SK-N-SH (cell line): Measurements from ENCODE around the gene DYNC2LI1. TPM values are rescaled to one million over a fixed set of nuclear protein-coding genes. Genes with fewer than 3 reads are reported as not detected.

Source experiments
- CTCF ChIA-PET: fragments of 300-600, 350-600 bp; formaldehyde crosslinking; extraction: SDS; loops from one replicate; lab custom pipeline; 2021; lab: Yijun Ruan, JAX
- POLR2A ChIA-PET: fragments of 350-600 bp; sonication (Branson Sonifier 250); formaldehyde crosslinking; extraction: SDS; loops from one replicate; lab custom pipeline; 2020; ENCODE audit warnings: antibody characterized with exemption, inconsistent platforms; lab: Yijun Ruan, JAX
- DNase-seq: peaks from one replicate; pipeline ENCODE4 v3.0.0; 2012
- H2AFZ ChIP-seq: fragments of 200-600 bp; sonication (generic); 2 replicates; pipeline ENCODE4 v1.8.1; 2016; ENCODE audit warnings: antibody characterized with exemption, mild to moderate bottlenecking, low read depth
- H3F3A ChIP-seq: fragments of 200-600 bp; sonication (generic); replicated peaks from 2 replicates; pipeline ENCODE3; 2016; ENCODE audit warnings: antibody characterized with exemption, mild to moderate bottlenecking; ENCODE audit not compliant: insufficient read depth
- H3K27ac ChIP-seq, 2 experiments: fragments of 200-500 bp in 1 of 2; fragments of 200-600 bp in 1 of 2; sonication (Bioruptor generic) in 1 of 2; sonication (generic), shearing (Covaris generic) in 1 of 2; 2 replicates each; pipeline versions ENCODE4 v1.5.1 to v1.6.1; 2014 to 2016; ENCODE audit warnings: low read depth in 2 of 2, inconsistent platforms in 1 of 2, low read length in 1 of 2, mild to moderate bottlenecking in 1 of 2, mixed read lengths in 1 of 2
- H3K27me3 ChIP-seq: fragments of 200-600 bp; sonication (generic), shearing (Covaris generic); 2 replicates; pipeline ENCODE4 v1.6.1; 2016; ENCODE audit warnings: mixed run types; ENCODE audit not compliant: insufficient read depth
- H3K36me3 ChIP-seq, 2 experiments: fragments of 200-500 bp in 1 of 2; fragments of 200-600 bp in 1 of 2; sonication (Bioruptor generic) in 1 of 2; sonication (generic) in 1 of 2; replicated peaks in 1 of 2; 2 replicates each; pipeline versions ENCODE3 to v1.5.1; 2014 to 2016; ENCODE audit warnings: low read length in 1 of 2, mild to moderate bottlenecking in 1 of 2; ENCODE audit not compliant: insufficient read depth in 2 of 2, control insufficient read depth in 1 of 2
- H3K4me1 ChIP-seq, 2 experiments: fragments of 200-500 bp in 1 of 2; fragments of 200-600 bp in 1 of 2; sonication (Bioruptor generic) in 1 of 2; sonication (generic), shearing (Covaris generic) in 1 of 2; 2 replicates each; pipeline versions ENCODE4 v1.5.1 to v1.6.1; 2014 to 2016; ENCODE audit warnings: low read depth in 1 of 2, low read length in 1 of 2, mixed run types in 1 of 2; ENCODE audit not compliant: insufficient read depth in 2 of 2, control insufficient read depth in 1 of 2
- H3K4me2 ChIP-seq: fragments of 200-600 bp; sonication (generic), shearing (Covaris generic); 2 replicates; pipeline ENCODE4 v1.6.1; 2017; ENCODE audit warnings: mixed run types
- H3K4me3 ChIP-seq, 2 experiments: fragments of 200-500 bp in 1 of 2; fragments of 200-600 bp in 1 of 2; sonication (Bioruptor generic) in 1 of 2; sonication (generic), shearing (Covaris generic) in 1 of 2; 2 replicates each; pipeline versions ENCODE4 v1.5.1 to v1.8.1; 2014 to 2016; ENCODE audit warnings: low read depth in 2 of 2, inconsistent platforms in 1 of 2, low read length in 1 of 2, mild to moderate bottlenecking in 1 of 2, mixed read lengths in 1 of 2, moderate library complexity in 1 of 2
- H3K79me2 ChIP-seq: fragments of 200-600 bp; sonication (generic); 2 replicates; pipeline ENCODE4 v1.8.1; 2017; ENCODE audit warnings: mild to moderate bottlenecking; ENCODE audit not compliant: insufficient read depth
- H3K9ac ChIP-seq: fragments of 200-600 bp; sonication (generic); 2 replicates; pipeline ENCODE4 v1.6.1; 2017; ENCODE audit warnings: mixed run types
- H3K9me2 ChIP-seq: fragments of 200-600 bp; sonication (generic); 2 replicates; pipeline ENCODE4 v1.6.1; 2017; ENCODE audit warnings: mixed run types
- H3K9me3 ChIP-seq: fragments of 200-600 bp; sonication (generic); 2 replicates; pipeline ENCODE4 v1.6.1; 2017; ENCODE audit warnings: mixed run types, mild to moderate bottlenecking, moderate library complexity
- H4K20me1 ChIP-seq: fragments of 200-600 bp; sonication (generic); 2 replicates; pipeline ENCODE4 v1.6.1; 2017; ENCODE audit warnings: mild to moderate bottlenecking, mixed run types; ENCODE audit not compliant: insufficient read depth
- CTCF ChIP-seq: fragments of 200-600 bp; sonication (generic); IDR thresholded peaks from 2 replicates; pipeline ENCODE4 v1.6.1; 2017; ENCODE audit warnings: antibody characterized with exemption, mild to moderate bottlenecking, moderate library complexity
- ELF1 ChIP-seq: IDR thresholded peaks from 2 replicates; pipeline ENCODE4 v1.4.0; 2012
- EP300 ChIP-seq, 2 experiments: IDR thresholded peaks; 2 replicates each; pipeline versions ENCODE4 v1.4.0 to v1.6.1; 2012; ENCODE audit warnings: borderline replicate concordance in 1 of 2, low read depth in 1 of 2, low read length in 1 of 2
- EZH2phosphoT487 ChIP-seq: fragments of 200-600 bp; sonication (generic); IDR thresholded peaks from 2 replicates; pipeline ENCODE4 v1.6.1; 2017; ENCODE audit warnings: low read depth, mixed run types, mild to moderate bottlenecking, antibody characterized with exemption, moderate library complexity, borderline replicate concordance
- FOXM1 ChIP-seq: IDR thresholded peaks from 2 replicates; pipeline ENCODE4 v1.4.0; 2012; ENCODE audit warnings: low read depth, mild to moderate bottlenecking
- JUND ChIP-seq: IDR thresholded peaks from 2 replicates; pipeline ENCODE4 v1.4.0; 2012
- MAX ChIP-seq: IDR thresholded peaks from 2 replicates; pipeline ENCODE4 v1.4.0; 2012; ENCODE audit warnings: low read depth
- RAD21 ChIP-seq: IDR thresholded peaks from 2 replicates; pipeline ENCODE4 v1.6.1; 2012; ENCODE audit warnings: mild to moderate bottlenecking, low read length
- REST ChIP-seq: IDR thresholded peaks from 2 replicates; pipeline ENCODE4 v1.6.1; 2012; ENCODE audit warnings: mild to moderate bottlenecking, low read depth, low read length, moderate library complexity
- RXRA ChIP-seq: IDR thresholded peaks from 2 replicates; pipeline ENCODE4 v1.4.0; 2012; ENCODE audit warnings: low read depth, mild to moderate bottlenecking, borderline replicate concordance
- SIN3A ChIP-seq: IDR thresholded peaks from 2 replicates; pipeline ENCODE4 v1.6.1; 2012; ENCODE audit warnings: low read depth, mild to moderate bottlenecking, low read length, moderate library complexity, borderline replicate concordance
- SMC3 ChIP-seq: IDR thresholded peaks from 2 replicates; pipeline ENCODE4 v1.6.1; 2012; ENCODE audit warnings: low read depth, low read length, improper control_type of control experiment
- TAF1 ChIP-seq: IDR thresholded peaks from 2 replicates; pipeline ENCODE4 v1.6.1; 2012; ENCODE audit warnings: low read depth, mild to moderate bottlenecking, low read length, moderate library complexity, borderline replicate concordance
- USF1 ChIP-seq: IDR thresholded peaks from 2 replicates; pipeline ENCODE4 v1.4.0; 2012; ENCODE audit warnings: low read depth, borderline replicate concordance
- USF2 ChIP-seq: fragments of 150-350 bp; IDR thresholded peaks from 2 replicates; pipeline ENCODE4 v1.6.1; 2017; ENCODE audit warnings: antibody characterized with exemption, low read length, low read depth, borderline replicate concordance
- WGBS: methylation state at CpG from one replicate; pipeline ENCODE4 v1.1.6; 2017; ENCODE audit warnings: low lambda C conversion rate; 5-methylcytosine and 5-hydroxymethylcytosine counted together
- polyA plus RNA-seq, 3 experiments: library from polyadenylated mRNA; depleted of rRNA; stranded (reverse); fragments of >200 nt; gene quantifications; 2 replicates each; pipeline ENCODE4 v1.2.3, GENCODE V29; 2012

Gene DYNC2LI1
- polyA plus RNA-seq, 1 of the 3 experiments (the other 2 are of a cell fraction): 20.4 TPM

- Histone ChIP-seq H4K20me1 (no peaks in the 10 kb centered on the region), H3K9me2 (no peaks in the 10 kb centered on the region), H3K36me3 (peaks cover 8 to 13% of the 10 kb centered on the region in 2 experiments), H3K4me1 (peaks cover 3 to 4% of the 10 kb centered on the region in 2 experiments; a peak in 2 of 4 replicates), H3K79me2 (peaks cover 9% of the 10 kb centered on the region), H3K27me3 (no peaks in the 10 kb centered on the region), H3K27ac (peak overlapping the region; percentile 86; a peak in 2 of 4 replicates), H3K9me3 (no peaks in the 10 kb centered on the region), H2AFZ (peak overlapping the region; percentile 94), H3K4me3 (peak overlapping the region; percentile 86 to 87), H3K4me2 (peak overlapping the region; percentile 79), H3F3A (peaks cover 4% of the 10 kb centered on the region), H3K9ac (peak overlapping the region; percentile 81)
- CTCF ChIA-PET: interaction anchor here (0.9 to 1.7 kb wide), 5 partner anchors 12 to 270 kb away, joined by 3 to 6 read pairs (median 4); no protein-coding TSS in a partner anchor
- peak; percentile 14 for DNase-seq
- POLR2A ChIA-PET: interaction anchor here (1.0 kb wide), 1 partner anchor 138 kb away, joined by 3 read pairs; the partner anchor contains the start of gene PLEKHH2
- 38% methylated on average over 7 of the region's 7 CpGs for WGBS
- TF ChIP-seq RAD21 (no peak), REST (no peak), CTCF (no peak), USF1 (no peak), ELF1 (no peak), MAX (no peak)
Measured at GRCh38 chr2:43774617-43775016, 778 bp downstream of the DYNC2LI1 start.

- Histone ChIP-seq H3K4me2 (no peak overlapping the region), H3K9me2 (no peaks in the 10 kb centered on the region), H4K20me1 (no peaks in the 10 kb centered on the region), H3K27me3 (no peaks in the 10 kb centered on the region), H3K9me3 (no peaks in the 10 kb centered on the region), H3F3A (peaks cover 4% of the 10 kb centered on the region), H3K27ac (no peak overlapping the region), H3K4me1 (peaks cover 3 to 4% of the 10 kb centered on the region in 2 experiments; a peak in 2 of 4 replicates), H3K9ac (no peak overlapping the region), H3K4me3 (no peak overlapping the region), H3K36me3 (peaks cover 8 to 13% of the 10 kb centered on the region in 2 experiments), H3K79me2 (peaks cover 9% of the 10 kb centered on the region), H2AFZ (no peak overlapping the region)
- DNase-seq: no peak
- ChIA-PET CTCF (no interaction called here), POLR2A (no interaction called here)
- WGBS: 84% methylated on average over 1 of the region's 1 CpG
- TF ChIP-seq SIN3A (no peak), MAX (no peak), EP300 (IDR thresholded peaks at IDR 0.05; ENCODE audit: borderline replicate concordance in 1 of 2, low read depth in 1 of 2, low read length in 1 of 2) (no peak), RXRA (no peak), JUND (no peak), EZH2phosphoT487 (no peak), FOXM1 (no peak), SMC3 (no peak), USF2 (no peak), TAF1 (no peak)
Measured at GRCh38 chr2:43776324-43776723, 2.5 kb downstream of the DYNC2LI1 start.
